Stomach (tissue), 4 donors: Measurements from ENCODE around the gene KPNB1.

Experiments used
- EP300 ChIP-seq: sonication (generic); formaldehyde crosslinking; IDR thresholded peaks from one replicate; pipeline ENCODE4 v1.6.1; 2017; ENCODE audit warnings: antibody characterized with exemption
- POLR2A ChIP-seq, 4 donors: fragments of 450-650 bp; IDR thresholded peaks; one replicate each; pipeline ENCODE4 v1.6.1; 2016; ENCODE audit warnings: antibody characterized with exemption in 4 of 4, control low read depth in 2 of 4, mild to moderate bottlenecking in 1 of 4, moderate library complexity in 1 of 4
- POLR2AphosphoS5 ChIP-seq, 3 donors: sonication (generic); formaldehyde crosslinking; IDR thresholded peaks; one replicate each; pipeline ENCODE4 v1.6.1; 2016; ENCODE audit warnings: antibody characterized with exemption in 3 of 3
- TF ChIP-seq, protein P1 (sequence below), 7 experiments: fragments of 450-650 bp in 4 of 7; fragments of 200-600 bp in 3 of 7; sonication (generic) in 3 of 7; IDR thresholded peaks; one replicate each; pipeline ENCODE4 v1.5.1; 2016 to 2019; ENCODE audit warnings: antibody characterized with exemption in 7 of 7, control low read depth in 2 of 7, mild to moderate bottlenecking in 1 of 7

DNA sequence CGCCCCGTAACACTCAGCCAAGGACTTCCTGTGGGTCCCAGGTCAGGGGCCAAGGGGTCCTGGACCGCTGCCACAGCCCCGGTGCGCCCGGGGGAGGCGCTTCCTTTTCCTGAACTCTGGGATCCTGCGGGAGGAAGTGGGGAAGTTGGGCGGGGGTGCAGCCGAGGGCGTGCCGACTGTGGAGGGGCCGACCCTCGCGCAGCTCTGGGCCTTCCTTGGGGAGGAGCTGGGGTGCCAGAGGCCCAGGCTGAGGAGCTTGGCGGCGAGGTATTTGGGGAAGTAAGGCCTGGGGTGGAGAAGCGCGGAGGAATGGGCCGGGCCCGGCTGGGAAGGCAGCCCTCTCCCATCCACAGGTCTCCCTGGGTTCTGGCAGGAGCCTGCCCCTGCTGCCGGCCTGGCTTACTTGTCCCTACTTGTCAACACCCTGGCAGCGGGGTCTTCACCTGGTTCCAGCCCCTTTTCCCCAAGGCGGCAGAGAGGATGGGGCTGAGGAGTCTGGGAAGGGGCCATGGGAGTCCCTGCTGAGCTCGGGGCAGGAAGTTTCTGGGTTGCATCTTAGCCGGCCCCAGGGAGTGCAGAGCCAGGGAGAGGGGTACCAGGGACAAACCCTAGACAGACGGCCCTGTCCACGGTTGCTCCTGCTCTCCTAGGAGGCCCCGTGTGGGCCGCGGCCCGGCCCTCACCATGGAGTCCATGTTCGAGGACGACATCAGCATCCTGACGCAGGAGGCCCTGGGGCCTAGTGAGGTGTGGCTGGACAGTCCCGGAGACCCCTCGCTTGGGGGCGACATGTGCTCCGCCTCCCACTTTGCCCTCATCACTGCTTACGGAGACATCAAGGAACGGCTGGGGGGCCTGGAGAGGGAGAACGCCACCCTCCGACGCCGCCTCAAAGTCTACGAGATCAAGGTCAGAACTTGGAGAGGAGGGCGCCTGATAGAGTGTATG is 46.0 kb downstream of the KPNB1 start:
- TF ChIP-seq, protein P1, sequence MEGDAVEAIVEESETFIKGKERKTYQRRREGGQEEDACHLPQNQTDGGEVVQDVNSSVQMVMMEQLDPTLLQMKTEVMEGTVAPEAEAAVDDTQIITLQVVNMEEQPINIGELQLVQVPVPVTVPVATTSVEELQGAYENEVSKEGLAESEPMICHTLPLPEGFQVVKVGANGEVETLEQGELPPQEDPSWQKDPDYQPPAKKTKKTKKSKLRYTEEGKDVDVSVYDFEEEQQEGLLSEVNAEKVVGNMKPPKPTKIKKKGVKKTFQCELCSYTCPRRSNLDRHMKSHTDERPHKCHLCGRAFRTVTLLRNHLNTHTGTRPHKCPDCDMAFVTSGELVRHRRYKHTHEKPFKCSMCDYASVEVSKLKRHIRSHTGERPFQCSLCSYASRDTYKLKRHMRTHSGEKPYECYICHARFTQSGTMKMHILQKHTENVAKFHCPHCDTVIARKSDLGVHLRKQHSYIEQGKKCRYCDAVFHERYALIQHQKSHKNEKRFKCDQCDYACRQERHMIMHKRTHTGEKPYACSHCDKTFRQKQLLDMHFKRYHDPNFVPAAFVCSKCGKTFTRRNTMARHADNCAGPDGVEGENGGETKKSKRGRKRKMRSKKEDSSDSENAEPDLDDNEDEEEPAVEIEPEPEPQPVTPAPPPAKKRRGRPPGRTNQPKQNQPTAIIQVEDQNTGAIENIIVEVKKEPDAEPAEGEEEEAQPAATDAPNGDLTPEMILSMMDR (IDR thresholded peaks at IDR 0.05) = no peak
- TF ChIP-seq POLR2AphosphoS5 (IDR thresholded peaks at IDR 0.05) (no peak), POLR2A (IDR thresholded peaks at IDR 0.05) (no peak), EP300 (no peak)
